Measurements from ENCODE around the gene NUP205. TPM values are rescaled to one million over a fixed set of nuclear protein-coding genes. Genes with fewer than 3 reads are reported as not detected.
"Not testable (repeated sequence)": the region's sequence is repeated elsewhere in the genome, so short reads cannot be mapped to it uniquely, and the experiment has no call there.

NUP205 gene
- total RNA-seq, 4 donors from 2014 or later, result 28.6 to 68.2 (median 42.1) TPM

- peaks cover 0 to 58% (median 0%) of the 10 kb centered on the region in 3 donors for H3K36me3 ChIP-seq
- no peak for DNase-seq (ENCODE audit: low spot score in 2 of 2)
- 85% methylated on average over 7 of the region's 7 CpGs for WGBS, 2 donors
- no peaks in the 10 kb centered on the region for H3K9me3 ChIP-seq
- no peaks in the 10 kb centered on the region for H3K27me3 ChIP-seq
- no peak overlapping the region for H3K4me3 ChIP-seq
- H3K4me1 ChIP-seq, result peaks cover 0 to 14% (median 6%) of the 10 kb centered on the region in 4 donors
- TF ChIP-seq POLR2A (IDR thresholded peaks at IDR 0.05) (no peak), EP300 (IDR thresholded peaks at IDR 0.05) (no peak), CTCF (IDR thresholded peaks at IDR 0.05) (no peak)
- no peak overlapping the region for H3K27ac ChIP-seq
Measured at GRCh38 chr7:135618510-135618909, 60.8 kb downstream of the NUP205 start.

- TF ChIP-seq POLR2A (IDR thresholded peaks at IDR 0.05), result no peak
- TF ChIP-seq CTCF (IDR thresholded peaks at IDR 0.05), result no peak
- DNase-seq (ENCODE audit: low spot score in 2 of 2), result no peak
- no peak overlapping the region for H3K4me3 ChIP-seq
- no peaks in the 10 kb centered on the region for H3K27me3 ChIP-seq
- H3K4me1 ChIP-seq, result peaks cover 0 to 14% (median 6%) of the 10 kb centered on the region in 4 donors
- WGBS, 2 donors, result 98 to 100% methylated on average over 2 of the region's 2 CpGs
- peak overlapping the region in 2 of 4 donors; percentile 65 to 77 for H3K27ac ChIP-seq
- no peaks in the 10 kb centered on the region for H3K9me3 ChIP-seq
- peaks cover 0 to 77% (median 0%) of the 10 kb centered on the region in 3 donors for H3K36me3 ChIP-seq
Measured at GRCh38 chr7:135620447-135620846, 62.7 kb downstream of the NUP205 start.

DNA sequence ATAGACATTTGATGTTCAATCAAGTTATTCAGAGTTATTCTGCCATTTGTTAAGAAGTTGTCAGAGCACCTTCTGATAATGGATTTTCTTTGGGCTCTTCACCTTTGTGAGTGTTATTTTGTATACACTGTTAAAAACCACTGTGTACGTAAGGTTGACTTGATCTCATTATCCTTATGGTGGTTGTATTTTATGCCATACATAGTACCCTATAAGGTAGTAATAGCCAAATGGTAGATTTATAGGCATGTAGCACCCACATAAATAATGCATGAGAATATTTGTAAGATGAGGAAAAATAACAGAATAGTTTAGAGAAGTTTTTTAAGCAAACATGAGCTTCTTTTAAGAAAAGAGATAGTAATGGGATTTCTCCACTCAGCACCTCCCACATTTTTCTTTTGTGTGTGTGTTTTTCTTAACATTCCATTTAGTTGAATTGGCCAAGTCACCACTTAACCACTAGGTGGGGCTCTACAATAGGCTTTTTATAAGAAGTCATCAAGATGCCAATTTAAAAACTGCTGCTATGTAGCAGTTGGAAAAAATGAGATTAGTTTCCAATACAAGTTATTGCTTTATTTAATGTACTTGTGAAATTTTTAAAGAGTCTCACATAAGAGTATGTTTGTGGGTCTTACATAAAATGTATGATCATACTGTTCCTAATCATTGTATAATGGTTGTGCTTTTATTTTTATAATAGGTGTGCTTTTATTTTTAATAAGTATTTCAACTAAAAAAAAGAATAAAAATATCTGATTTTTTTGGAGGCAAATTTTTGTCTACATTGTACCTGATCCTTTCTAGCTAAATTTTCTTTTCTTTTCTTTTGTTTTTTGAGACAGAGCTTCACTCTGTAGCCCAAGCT, 63.5 kb downstream of the NUP205 start:
- H3K27me3 ChIP-seq, result no peaks in the 10 kb centered on the region
- peak overlapping the region in 3 of 4 donors; percentile 42 to 77 (median 65) for H3K27ac ChIP-seq
- no peaks in the 10 kb centered on the region for H3K9me3 ChIP-seq
- TF ChIP-seq CTCF (IDR thresholded peaks at IDR 0.05), result peak; percentile 63 to 88 (median 78)
- no peak for TF ChIP-seq POLR2A (IDR thresholded peaks at IDR 0.05)
- peaks cover 0 to 80% (median 0%) of the 10 kb centered on the region in 3 donors for H3K36me3 ChIP-seq
- DNase-seq (ENCODE audit: low spot score in 2 of 2), result peak in 1 of 2 donors; percentile 80
- H3K4me1 ChIP-seq, result peaks cover 0 to 14% (median 6%) of the 10 kb centered on the region in 4 donors
- H3K4me3 ChIP-seq, result no peak overlapping the region
- 41 to 47% methylated on average over 1 of the region's 1 CpG for WGBS, 2 donors

GRCh38 chr7:135634191-135634878, 76.6 kb downstream of the NUP205 start:
- H3K9me3 ChIP-seq, result no peaks in the 10 kb centered on the region
- no peaks in the 10 kb centered on the region for H3K4me1 ChIP-seq
- TF ChIP-seq EP300 (IDR thresholded peaks at IDR 0.05) (no peak), CTCF (IDR thresholded peaks at IDR 0.05) (no peak), POLR2A (IDR thresholded peaks at IDR 0.05) (no peak)
- WGBS, 2 donors, result 93 to 95% methylated on average over 7 of the region's 7 CpGs
- no peak for DNase-seq (ENCODE audit: low spot score in 2 of 2)
- H3K4me3 ChIP-seq, result no peak overlapping the region
- H3K36me3 ChIP-seq, result peaks cover 0 to 89% (median 4%) of the 10 kb centered on the region in 3 donors
- H3K27me3 ChIP-seq, result no peaks in the 10 kb centered on the region
- no peak overlapping the region for H3K27ac ChIP-seq

DNA sequence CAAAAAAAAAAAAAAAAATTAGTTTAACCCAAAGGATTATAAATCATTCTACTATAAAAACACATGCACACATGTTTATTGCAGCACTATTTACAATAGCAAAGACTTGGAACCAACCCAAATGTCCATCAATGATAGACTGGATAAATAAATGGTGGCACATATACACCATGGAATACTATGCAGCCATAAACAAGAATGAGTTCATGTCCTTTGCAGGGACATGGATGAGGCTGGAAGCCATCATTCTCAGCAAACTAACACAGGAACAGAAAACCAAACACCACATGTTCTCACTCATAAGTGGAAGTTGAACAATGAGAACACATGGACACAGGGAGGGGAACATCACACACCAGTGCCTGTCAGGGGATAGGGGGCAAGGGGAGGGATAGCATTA, 82.0 kb downstream of the NUP205 start:
- not testable (repeated sequence) for H3K4me3 ChIP-seq; H3K27ac ChIP-seq; H3K4me1 ChIP-seq; H3K9me3 ChIP-seq; DNase-seq (ENCODE audit: low spot score in 2 of 2); H3K27me3 ChIP-seq
- peaks cover 0 to 92% (median 4%) of the 10 kb centered on the region in 3 donors for H3K36me3 ChIP-seq
